ENCODE measurements around the gene MCTS1. TPM values are rescaled to one million over a fixed set of nuclear protein-coding genes. Genes with fewer than 3 reads are reported as not detected.

MCTS1 gene
- total RNA-seq, 1 donor from 2014 or later = 30.2 TPM

DNA sequence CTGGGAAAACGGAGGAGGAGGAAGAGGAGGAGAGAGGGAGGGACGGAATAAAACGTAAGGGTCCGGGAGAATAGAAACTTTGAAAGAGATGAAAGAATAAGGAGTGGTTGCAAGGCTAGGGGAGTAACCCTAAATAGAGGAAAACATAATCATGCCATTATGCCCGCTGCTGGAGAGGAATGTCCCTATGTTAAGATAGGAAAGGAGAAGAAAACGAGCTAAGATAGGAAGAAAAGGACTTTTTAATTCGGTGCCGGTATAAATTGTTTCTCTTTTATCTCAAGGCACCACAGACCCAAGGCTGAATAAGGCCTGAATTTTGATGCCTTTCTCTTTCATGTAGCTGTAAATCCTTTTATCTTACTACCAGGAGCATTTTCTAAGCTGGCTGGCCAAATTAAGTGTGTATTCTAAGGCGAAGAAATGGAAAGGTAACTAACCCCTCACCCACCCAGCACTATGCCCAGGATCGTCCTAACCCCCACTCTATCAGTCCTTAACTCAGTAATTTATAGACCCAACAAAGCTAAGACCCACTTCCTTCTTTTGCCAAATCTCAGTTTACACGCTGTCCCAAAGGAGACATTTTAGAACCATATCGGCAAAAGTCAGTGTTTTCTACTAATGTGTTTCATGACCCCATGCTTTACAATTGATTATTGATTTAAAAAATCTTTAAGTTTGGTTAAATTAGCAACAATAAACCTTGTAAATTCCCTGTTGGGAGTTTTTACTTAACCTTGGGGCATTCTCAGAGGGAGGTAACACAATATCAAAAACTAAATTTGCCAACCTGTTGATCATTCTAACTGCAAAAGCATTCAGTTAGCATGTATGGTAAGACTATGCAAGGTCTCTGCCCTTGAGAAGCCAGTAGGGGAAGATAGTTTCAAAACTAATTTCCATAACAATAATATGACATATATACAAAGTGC, 42.0 kb upstream of the MCTS1 start:
- Mint-ChIP-seq H3K36me3 (ENCODE audit: low read depth) (no peaks in the 10 kb centered on the region), H3K27me3 (ENCODE audit: low read depth) (no peaks in the 10 kb centered on the region), H3K27ac (ENCODE audit: unreplicated experiment) (peak overlapping the region; percentile 99), H3K9me3 (ENCODE audit: low read depth) (no peaks in the 10 kb centered on the region), H3K4me1 (ENCODE audit: low read depth) (peaks cover 21% of the 10 kb centered on the region), H3K4me3 (ENCODE audit: unreplicated experiment) (peak overlapping the region; percentile 99)
- no peak for DNase-seq (ENCODE audit: low spot score)
- TF ChIP-seq, protein P1, sequence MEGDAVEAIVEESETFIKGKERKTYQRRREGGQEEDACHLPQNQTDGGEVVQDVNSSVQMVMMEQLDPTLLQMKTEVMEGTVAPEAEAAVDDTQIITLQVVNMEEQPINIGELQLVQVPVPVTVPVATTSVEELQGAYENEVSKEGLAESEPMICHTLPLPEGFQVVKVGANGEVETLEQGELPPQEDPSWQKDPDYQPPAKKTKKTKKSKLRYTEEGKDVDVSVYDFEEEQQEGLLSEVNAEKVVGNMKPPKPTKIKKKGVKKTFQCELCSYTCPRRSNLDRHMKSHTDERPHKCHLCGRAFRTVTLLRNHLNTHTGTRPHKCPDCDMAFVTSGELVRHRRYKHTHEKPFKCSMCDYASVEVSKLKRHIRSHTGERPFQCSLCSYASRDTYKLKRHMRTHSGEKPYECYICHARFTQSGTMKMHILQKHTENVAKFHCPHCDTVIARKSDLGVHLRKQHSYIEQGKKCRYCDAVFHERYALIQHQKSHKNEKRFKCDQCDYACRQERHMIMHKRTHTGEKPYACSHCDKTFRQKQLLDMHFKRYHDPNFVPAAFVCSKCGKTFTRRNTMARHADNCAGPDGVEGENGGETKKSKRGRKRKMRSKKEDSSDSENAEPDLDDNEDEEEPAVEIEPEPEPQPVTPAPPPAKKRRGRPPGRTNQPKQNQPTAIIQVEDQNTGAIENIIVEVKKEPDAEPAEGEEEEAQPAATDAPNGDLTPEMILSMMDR (IDR thresholded peaks at IDR 0.05) = no peak

DNA sequence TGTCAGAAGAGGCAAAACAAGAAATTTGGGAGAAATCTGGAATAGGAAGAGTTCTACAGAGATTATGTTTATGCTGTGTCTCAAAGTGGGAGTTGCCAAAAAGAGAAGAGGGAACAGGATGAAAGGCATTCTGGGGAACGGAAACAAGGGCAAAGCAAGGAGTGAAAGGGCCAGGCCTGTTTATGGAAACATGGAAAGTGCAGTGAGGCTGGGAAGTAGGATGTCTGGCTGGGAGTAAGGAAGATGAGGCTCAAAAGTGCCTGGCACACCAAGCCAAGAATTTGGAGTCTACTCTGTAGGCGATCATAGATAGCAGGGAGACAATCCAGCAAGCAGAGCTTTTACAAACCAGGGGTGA, 41.4 kb upstream of the MCTS1 start:
- Mint-ChIP-seq H3K9me3 (ENCODE audit: low read depth) (no peaks in the 10 kb centered on the region), H3K27ac (ENCODE audit: unreplicated experiment) (no peak overlapping the region), H3K4me1 (ENCODE audit: low read depth) (peaks cover 17% of the 10 kb centered on the region), H3K27me3 (ENCODE audit: low read depth) (no peaks in the 10 kb centered on the region), H3K4me3 (ENCODE audit: unreplicated experiment) (no peak overlapping the region), H3K36me3 (ENCODE audit: low read depth) (no peaks in the 10 kb centered on the region)
- TF ChIP-seq, protein P1 (IDR thresholded peaks at IDR 0.05) = no peak
- no peak for DNase-seq (ENCODE audit: low spot score)

DNA sequence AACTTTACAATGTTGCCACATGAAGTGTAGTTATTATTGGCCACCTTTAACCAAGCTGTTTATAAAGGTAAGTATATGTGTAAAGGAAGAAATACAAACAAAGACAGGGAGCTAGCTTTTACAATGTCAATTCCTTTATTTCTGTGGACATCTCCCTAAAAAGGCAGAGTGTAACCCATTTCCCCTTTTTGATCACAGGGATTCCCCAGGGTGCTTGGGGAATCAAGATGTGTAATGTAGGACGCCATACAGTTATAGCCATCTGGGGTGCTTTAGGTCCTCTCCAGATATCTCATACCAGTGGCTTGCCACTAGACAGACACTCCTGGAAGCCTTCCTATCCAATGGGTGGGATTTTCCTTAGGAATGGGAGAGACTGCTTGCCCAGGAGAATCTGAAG, 39.0 kb upstream of the MCTS1 start:
- Mint-ChIP-seq H3K27ac (ENCODE audit: unreplicated experiment) (no peak overlapping the region), H3K4me1 (ENCODE audit: low read depth) (peaks cover 8% of the 10 kb centered on the region), H3K9me3 (ENCODE audit: low read depth) (no peaks in the 10 kb centered on the region), H3K27me3 (ENCODE audit: low read depth) (no peaks in the 10 kb centered on the region), H3K36me3 (ENCODE audit: low read depth) (no peaks in the 10 kb centered on the region), H3K4me3 (ENCODE audit: unreplicated experiment) (no peak overlapping the region)
- no peak for DNase-seq (ENCODE audit: low spot score)
- TF ChIP-seq, protein P1 (IDR thresholded peaks at IDR 0.05) = no peak

DNA sequence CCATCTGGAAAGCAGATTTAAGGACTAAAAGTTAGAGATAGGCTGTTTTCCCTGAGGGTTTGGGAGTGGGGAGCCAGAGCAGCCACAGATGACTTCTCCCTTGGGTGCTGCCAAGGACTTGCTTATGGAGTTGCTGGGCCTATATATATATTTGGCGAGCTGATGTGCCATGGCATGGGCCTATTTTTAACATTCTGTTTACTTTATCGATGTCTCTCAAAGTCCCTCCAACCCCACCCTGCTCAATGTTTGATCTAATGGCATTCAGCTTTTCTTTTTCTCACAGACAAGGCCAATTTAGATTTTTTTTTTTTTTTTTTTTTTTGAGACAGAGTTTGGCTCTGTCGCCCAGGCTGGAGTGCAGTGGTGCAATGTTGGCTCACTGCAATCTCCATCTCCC, 37.1 kb upstream of the MCTS1 start:
- H3K27ac Mint-ChIP-seq (ENCODE audit: unreplicated experiment) = no peak overlapping the region
- peaks cover 7% of the 10 kb centered on the region for H3K4me1 Mint-ChIP-seq (ENCODE audit: low read depth)
- no peaks in the 10 kb centered on the region for H3K36me3 Mint-ChIP-seq (ENCODE audit: low read depth)
- no peak for DNase-seq (ENCODE audit: low spot score)
- H3K27me3 Mint-ChIP-seq (ENCODE audit: low read depth) = no peaks in the 10 kb centered on the region
- no peak overlapping the region for H3K4me3 Mint-ChIP-seq (ENCODE audit: unreplicated experiment)
- peaks cover 3% of the 10 kb centered on the region for H3K9me3 Mint-ChIP-seq (ENCODE audit: low read depth)
- TF ChIP-seq, protein P1 (IDR thresholded peaks at IDR 0.05) = no peak

DNA sequence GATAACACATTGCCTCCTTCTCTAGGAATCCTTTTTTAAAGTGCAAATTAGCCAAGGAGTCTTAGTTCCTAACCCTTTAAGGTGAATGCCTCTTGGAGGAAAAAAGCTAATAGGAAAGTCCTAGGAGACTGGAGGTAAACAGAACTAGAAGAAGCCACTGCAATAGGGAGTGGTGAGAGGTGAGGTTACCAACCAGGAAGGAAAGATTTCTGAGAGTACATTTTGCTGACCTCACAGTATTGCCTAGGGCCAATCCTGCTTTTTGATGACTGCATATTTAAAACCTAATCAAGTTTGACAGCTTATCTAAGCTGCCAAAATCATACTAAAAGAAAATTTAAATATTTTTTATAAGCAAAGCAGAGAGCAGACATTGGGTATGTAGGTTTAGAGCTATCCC, 35.9 kb upstream of the MCTS1 start:
- Mint-ChIP-seq H3K9me3 (ENCODE audit: low read depth) (peaks cover 4% of the 10 kb centered on the region), H3K4me1 (ENCODE audit: low read depth) (no peaks in the 10 kb centered on the region), H3K36me3 (ENCODE audit: low read depth) (no peaks in the 10 kb centered on the region), H3K4me3 (ENCODE audit: unreplicated experiment) (no peak overlapping the region), H3K27ac (ENCODE audit: unreplicated experiment) (no peak overlapping the region), H3K27me3 (ENCODE audit: low read depth) (no peaks in the 10 kb centered on the region)
- TF ChIP-seq, protein P1 (IDR thresholded peaks at IDR 0.05) = no peak
- no peak for DNase-seq (ENCODE audit: low spot score)

Data from chondrocyte (in vitro differentiated cells).